CD4-positive, alpha-beta T cell (primary cell): ENCODE measurements around the gene SMIM38. TPM values are rescaled to one million over a fixed set of nuclear protein-coding genes. Genes with fewer than 3 reads are reported as not detected.

Experiments used
- ATAC-seq: fragments of 200-7000 bp; cut with Tn5 transposase; one replicate; pipeline ENCODE4 v1.10.0; 2022; ENCODE audit warnings: mild to moderate bottlenecking; ENCODE audit not compliant: poor library complexity
- CTCF ChIA-PET: fragments of 350-600 bp; sonication (Branson Sonifier 250); formaldehyde crosslinking; loops from one replicate; lab custom pipeline; 2021; ENCODE audit warnings: antibody characterized with exemption, inconsistent platforms; lab: Charles Lee
- POLR2A ChIA-PET: fragments of 350-600 bp; sonication (Branson Sonifier 250); formaldehyde crosslinking; loops from one replicate; lab custom pipeline; 2021; ENCODE audit warnings: antibody characterized with exemption, inconsistent platforms; lab: Charles Lee
- DNase-seq, 14 experiments: peaks; one replicate each; pipeline ENCODE4 v3.0.0-alpha.2; 2013 to 2020; ENCODE audit warnings: mixed read lengths in 2 of 14
- H3K27ac ChIP-seq, 2 donors: one replicate each; pipeline versions ENCODE4 v1.5.1 to v1.7.0; 2013; ENCODE audit warnings: low read length in 2 of 2, low read depth in 1 of 2, mild to moderate bottlenecking in 1 of 2
- H3K27me3 ChIP-seq, 2 experiments: 1 replicate in 1 of 2; 2 replicates in 1 of 2; pipeline versions ENCODE4 v1.6.1 to v1.7.0; 2013; ENCODE audit warnings: low read length in 2 of 2, control low read depth in 1 of 2, mild to moderate bottlenecking in 1 of 2, moderate library complexity in 1 of 2; ENCODE audit not compliant: insufficient read depth in 2 of 2, control insufficient read depth in 1 of 2
- H3K36me3 ChIP-seq: one replicate; pipeline ENCODE4 v1.6.1; 2013; ENCODE audit warnings: low read length, control low read depth; ENCODE audit not compliant: insufficient read depth
- H3K4me1 ChIP-seq: one replicate; pipeline ENCODE4 v1.6.1; 2013; ENCODE audit warnings: low read length, control low read depth; ENCODE audit not compliant: insufficient read depth
- H3K4me3 ChIP-seq: one replicate; pipeline ENCODE4 v1.5.1; 2013; ENCODE audit warnings: mild to moderate bottlenecking, low read length, moderate library complexity
- H3K9me3 ChIP-seq, 2 experiments: 1 replicate in 1 of 2; 2 replicates in 1 of 2; pipeline versions ENCODE4 v1.6.1 to v1.7.0; 2013; ENCODE audit warnings: low read length in 2 of 2, mild to moderate bottlenecking in 2 of 2, control low read depth in 1 of 2, moderate library complexity in 1 of 2; ENCODE audit not compliant: control insufficient read depth in 1 of 2, insufficient read depth in 1 of 2
- H3K27ac Mint-ChIP-seq: one replicate; pipeline ENCODE4 v1.8.0; 2020; ENCODE audit warnings: mixed read lengths
- H3K27me3 Mint-ChIP-seq: one replicate; pipeline ENCODE4 v1.8.0; 2021; ENCODE audit warnings: mixed read lengths
- H3K36me3 Mint-ChIP-seq: one replicate; pipeline ENCODE4 v1.8.0; 2021; ENCODE audit warnings: low read depth, mixed read lengths
- H3K4me1 Mint-ChIP-seq: one replicate; pipeline ENCODE4 v1.8.0; 2021; ENCODE audit warnings: low read depth, mixed read lengths
- H3K4me3 Mint-ChIP-seq: one replicate; pipeline ENCODE4 v1.8.0; 2020; ENCODE audit warnings: mild to moderate bottlenecking, mixed read lengths
- H3K9me3 Mint-ChIP-seq: one replicate; pipeline ENCODE4 v1.8.0; 2020; ENCODE audit warnings: mixed read lengths
- intact Hi-C, 2 experiments: fragments of 100-400 bp; cut with DNase I in 1 of 2; cut with micrococcal nuclease in 1 of 2; formaldehyde crosslinking; loops; one replicate each; pipeline versions ENCODE4 v1.15.1 to v1.9.0; 2023 to 2025; cut with DNase I, micrococcal nuclease
- total RNA-seq, 174 experiments: library from RNA in 2 of 174; stranded (reverse) in 2 of 174; gene quantifications; one replicate each; pipeline ENCODE4 v1.2.3 and lab custom pipeline; 2021 to 2026
- TF ChIP-seq, protein P1 (sequence below): fragments of 200-600 bp; IDR thresholded peaks from one replicate; pipeline ENCODE4 v1.8.0; 2022; ENCODE audit warnings: antibody characterized with exemption, mild to moderate bottlenecking

Gene SMIM38
- total RNA-seq, 2 experiments from 2014 or later: 0.08 to 0.30 TPM

DNA sequence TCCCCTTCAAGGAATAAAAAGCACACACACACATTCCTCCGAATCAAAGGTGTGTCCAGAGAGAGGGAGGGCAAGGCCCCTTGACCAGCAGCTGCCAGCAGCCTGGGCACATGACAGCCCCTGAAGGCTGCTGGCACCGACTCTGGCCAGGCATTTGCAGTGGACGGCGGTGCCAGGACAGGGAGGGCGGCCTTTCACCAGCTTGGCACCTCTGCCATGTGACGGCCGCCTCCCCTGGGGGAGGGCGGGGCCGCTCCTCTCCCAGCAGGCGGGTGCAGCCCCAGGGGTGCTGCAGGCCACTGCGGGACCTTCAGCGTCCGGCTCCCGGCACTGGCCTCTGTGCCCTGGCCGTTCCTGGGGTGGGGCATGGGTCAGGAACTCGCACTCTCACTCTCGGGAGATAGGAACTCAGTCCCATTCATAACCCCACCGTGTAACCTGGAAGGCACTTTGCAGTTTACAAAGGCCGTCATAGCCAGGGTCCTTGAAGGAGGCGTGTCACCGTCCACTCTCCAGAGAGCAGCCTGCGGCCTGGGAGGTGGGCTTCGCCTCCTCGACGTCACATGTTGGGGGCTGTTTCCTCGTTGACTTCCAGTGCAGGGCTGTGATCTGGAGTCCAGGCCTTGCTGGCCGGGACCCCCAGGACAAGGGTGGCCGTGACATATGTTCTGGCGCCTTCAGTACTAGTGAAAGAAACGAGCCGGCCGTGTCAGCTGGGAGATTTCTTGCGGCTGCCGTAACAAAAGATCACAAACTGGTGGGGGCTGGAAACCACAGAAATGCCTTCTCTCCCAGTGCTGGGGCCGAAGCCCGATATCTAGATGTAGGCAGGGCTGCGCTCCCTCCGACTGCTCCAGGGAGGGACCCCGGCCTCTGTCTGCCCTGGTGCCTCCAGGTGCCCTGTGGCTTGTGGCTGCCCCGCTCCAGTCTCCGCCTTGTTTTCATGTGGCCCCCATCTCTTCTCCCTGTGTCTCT, 39.9 kb upstream of the SMIM38 start:
- ATAC-seq (no peak), DNase-seq (no peak)
- Histone ChIP-seq H3K4me3 (no peak overlapping the region), H3K36me3 (no peaks in the 10 kb centered on the region), H3K9me3 (peaks cover 0 to 4% of the 10 kb centered on the region in 2 experiments), H3K27ac (no peak overlapping the region), H3K27me3 (no peaks in the 10 kb centered on the region), H3K4me1 (peaks cover 3% of the 10 kb centered on the region)
- ChIA-PET POLR2A (no interaction called here), CTCF (no interaction called here)
- no peaks in the 10 kb centered on the region for H3K36me3 Mint-ChIP-seq
- no peak overlapping the region for H3K27ac Mint-ChIP-seq
- intact Hi-C loops: no loop called here
- TF ChIP-seq, protein P1, sequence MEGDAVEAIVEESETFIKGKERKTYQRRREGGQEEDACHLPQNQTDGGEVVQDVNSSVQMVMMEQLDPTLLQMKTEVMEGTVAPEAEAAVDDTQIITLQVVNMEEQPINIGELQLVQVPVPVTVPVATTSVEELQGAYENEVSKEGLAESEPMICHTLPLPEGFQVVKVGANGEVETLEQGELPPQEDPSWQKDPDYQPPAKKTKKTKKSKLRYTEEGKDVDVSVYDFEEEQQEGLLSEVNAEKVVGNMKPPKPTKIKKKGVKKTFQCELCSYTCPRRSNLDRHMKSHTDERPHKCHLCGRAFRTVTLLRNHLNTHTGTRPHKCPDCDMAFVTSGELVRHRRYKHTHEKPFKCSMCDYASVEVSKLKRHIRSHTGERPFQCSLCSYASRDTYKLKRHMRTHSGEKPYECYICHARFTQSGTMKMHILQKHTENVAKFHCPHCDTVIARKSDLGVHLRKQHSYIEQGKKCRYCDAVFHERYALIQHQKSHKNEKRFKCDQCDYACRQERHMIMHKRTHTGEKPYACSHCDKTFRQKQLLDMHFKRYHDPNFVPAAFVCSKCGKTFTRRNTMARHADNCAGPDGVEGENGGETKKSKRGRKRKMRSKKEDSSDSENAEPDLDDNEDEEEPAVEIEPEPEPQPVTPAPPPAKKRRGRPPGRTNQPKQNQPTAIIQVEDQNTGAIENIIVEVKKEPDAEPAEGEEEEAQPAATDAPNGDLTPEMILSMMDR: no peak
- peaks cover 16% of the 10 kb centered on the region for H3K4me1 Mint-ChIP-seq
- H3K9me3 Mint-ChIP-seq: no peaks in the 10 kb centered on the region
- no peak overlapping the region for H3K4me3 Mint-ChIP-seq
- no peaks in the 10 kb centered on the region for H3K27me3 Mint-ChIP-seq

DNA sequence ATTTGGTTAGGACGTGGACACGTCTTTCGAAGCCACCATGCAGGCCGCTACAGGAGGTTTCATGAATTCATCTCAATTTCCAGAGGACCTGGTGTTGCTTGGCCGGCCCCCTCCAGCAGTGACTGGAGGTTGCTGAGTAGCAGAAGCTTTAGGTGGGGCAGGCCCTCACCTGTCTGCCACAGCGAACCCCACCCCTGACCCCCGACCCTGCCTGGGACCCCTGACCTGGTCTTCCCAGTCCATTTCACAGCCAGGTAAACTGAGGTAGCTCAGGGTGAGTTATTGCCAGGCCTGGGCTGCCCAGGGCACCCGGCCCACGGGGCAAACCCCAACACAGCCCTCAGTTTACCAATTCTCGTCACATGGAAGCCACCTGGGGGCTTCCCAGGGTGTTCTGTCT, 39.1 kb upstream of the SMIM38 start:
- H3K36me3 Mint-ChIP-seq: no peaks in the 10 kb centered on the region
- H3K4me1 Mint-ChIP-seq: peaks cover 24% of the 10 kb centered on the region

DNA sequence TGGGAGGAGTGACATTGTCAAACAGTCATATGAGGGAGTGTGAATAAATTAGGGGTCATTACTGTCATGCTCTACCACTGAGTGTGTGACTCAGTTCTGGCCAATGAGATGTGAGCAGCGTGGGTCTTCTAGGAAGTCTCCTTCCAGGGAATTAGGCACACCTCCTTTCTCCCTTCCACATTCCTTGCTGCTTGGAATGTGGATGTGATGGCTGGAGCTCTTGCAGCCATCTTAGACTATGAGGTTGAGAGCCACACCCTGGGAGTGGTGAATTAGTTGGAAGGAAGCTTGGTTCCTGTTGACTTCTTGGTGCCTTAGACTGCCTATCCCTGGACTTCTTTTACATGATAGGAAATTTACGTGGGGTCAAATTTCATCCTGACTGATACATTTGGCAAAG, 36.5 kb upstream of the SMIM38 start:
- Mint-ChIP-seq H3K4me1 (peaks cover 50% of the 10 kb centered on the region), H3K27ac (no peak overlapping the region), H3K9me3 (no peaks in the 10 kb centered on the region), H3K4me3 (no peak overlapping the region), H3K36me3 (no peaks in the 10 kb centered on the region), H3K27me3 (no peaks in the 10 kb centered on the region)
- CTCF ChIA-PET: no interaction called here
- H3K27me3 ChIP-seq: no peaks in the 10 kb centered on the region
- TF ChIP-seq, protein P1: no peak
- DNase-seq (no peak), ATAC-seq (no peak)
- POLR2A ChIA-PET: no interaction called here
- peaks cover 0 to 4% of the 10 kb centered on the region in 2 experiments for H3K9me3 ChIP-seq
- H3K4me3 ChIP-seq: no peak overlapping the region
- intact Hi-C loops: no loop called here
- H3K27ac ChIP-seq: no peak overlapping the region
- H3K36me3 ChIP-seq: no peaks in the 10 kb centered on the region
- peaks cover 36% of the 10 kb centered on the region for H3K4me1 ChIP-seq

More for the DNA sequence above, 39.1 kb upstream of the SMIM38 start:
- POLR2A ChIA-PET: no interaction called here
- H3K27me3 ChIP-seq: no peaks in the 10 kb centered on the region
- DNase-seq: no peak
- TF ChIP-seq, protein P1: no peak
- CTCF ChIA-PET: no interaction called here
- no peak for ATAC-seq
- H3K27me3 Mint-ChIP-seq: no peaks in the 10 kb centered on the region
- no peak overlapping the region for H3K4me3 ChIP-seq
- H3K36me3 ChIP-seq: no peaks in the 10 kb centered on the region
- no peak overlapping the region for H3K4me3 Mint-ChIP-seq
- peaks cover 11% of the 10 kb centered on the region for H3K4me1 ChIP-seq
- H3K9me3 Mint-ChIP-seq: no peaks in the 10 kb centered on the region
- intact Hi-C loops: no loop called here
- no peak overlapping the region for H3K27ac ChIP-seq
- peaks cover 0 to 4% of the 10 kb centered on the region in 2 experiments for H3K9me3 ChIP-seq
- H3K27ac Mint-ChIP-seq: no peak overlapping the region
